Epithelial cell of proximal tubule (primary cell): ENCODE measurements around the gene FREM1. TPM values are rescaled to one million over a fixed set of nuclear protein-coding genes. Genes with fewer than 3 reads are reported as not detected.

ENCODE experiments used
- DNase-seq: peaks from one replicate; pipeline ENCODE4 v3.0.0-alpha.2; 2011; ENCODE audit warnings: low read depth
- H3K4me3 ChIP-seq: 2 replicates; pipeline ENCODE4 v1.5.1; 2011; ENCODE audit warnings: low read depth, mild to moderate bottlenecking, low read length
- total RNA-seq: library from RNA; depleted of rRNA; stranded (reverse); fragments of >200 nt; gene quantifications from 2 replicates; pipeline ENCODE4 v1.2.3, GENCODE V29; 2015
- TF ChIP-seq, protein P1 (sequence below): conservative IDR thresholded peaks from 2 replicates; pipeline ENCODE4 v1.5.1; 2012; ENCODE audit warnings: low read depth, mild to moderate bottlenecking, low read length

The FREM1 gene
- total RNA-seq, 1 donor from 2014 or later = 0.17 TPM

DNA sequence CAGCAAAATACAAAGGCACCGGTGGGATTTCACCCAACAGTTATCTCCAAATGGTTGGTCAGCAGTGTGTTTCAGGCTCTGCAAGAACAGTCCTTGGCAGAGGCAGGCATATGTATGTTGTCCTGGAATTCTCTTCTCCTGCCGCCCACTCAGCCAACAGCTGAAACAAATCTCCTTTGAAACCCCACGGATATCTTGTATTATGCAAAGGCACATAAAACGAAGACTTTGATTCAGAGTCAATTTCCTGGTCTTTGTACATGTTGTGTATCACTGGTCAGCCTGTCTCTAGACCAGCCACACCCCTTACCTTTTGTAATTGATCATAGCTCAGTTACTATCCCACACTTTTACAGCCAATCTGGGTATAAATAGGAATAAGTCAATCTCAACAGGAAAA lies 29.2 kb downstream of the FREM1 start:
- no peak for DNase-seq
- TF ChIP-seq, protein P1, sequence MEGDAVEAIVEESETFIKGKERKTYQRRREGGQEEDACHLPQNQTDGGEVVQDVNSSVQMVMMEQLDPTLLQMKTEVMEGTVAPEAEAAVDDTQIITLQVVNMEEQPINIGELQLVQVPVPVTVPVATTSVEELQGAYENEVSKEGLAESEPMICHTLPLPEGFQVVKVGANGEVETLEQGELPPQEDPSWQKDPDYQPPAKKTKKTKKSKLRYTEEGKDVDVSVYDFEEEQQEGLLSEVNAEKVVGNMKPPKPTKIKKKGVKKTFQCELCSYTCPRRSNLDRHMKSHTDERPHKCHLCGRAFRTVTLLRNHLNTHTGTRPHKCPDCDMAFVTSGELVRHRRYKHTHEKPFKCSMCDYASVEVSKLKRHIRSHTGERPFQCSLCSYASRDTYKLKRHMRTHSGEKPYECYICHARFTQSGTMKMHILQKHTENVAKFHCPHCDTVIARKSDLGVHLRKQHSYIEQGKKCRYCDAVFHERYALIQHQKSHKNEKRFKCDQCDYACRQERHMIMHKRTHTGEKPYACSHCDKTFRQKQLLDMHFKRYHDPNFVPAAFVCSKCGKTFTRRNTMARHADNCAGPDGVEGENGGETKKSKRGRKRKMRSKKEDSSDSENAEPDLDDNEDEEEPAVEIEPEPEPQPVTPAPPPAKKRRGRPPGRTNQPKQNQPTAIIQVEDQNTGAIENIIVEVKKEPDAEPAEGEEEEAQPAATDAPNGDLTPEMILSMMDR = no peak
- H3K4me3 ChIP-seq = no peak overlapping the region

- H3K4me3 ChIP-seq = no peak overlapping the region
- TF ChIP-seq, protein P1 = no peak
- no peak for DNase-seq
Measured at GRCh38 chr9:14870090-14870489, 40.1 kb downstream of the FREM1 start.

GRCh38 chr9:14869671-14870070 lies 40.6 kb downstream of the FREM1 start:
- DNase-seq = no peak
- H3K4me3 ChIP-seq = no peak overlapping the region
- TF ChIP-seq, protein P1 = no peak

DNA sequence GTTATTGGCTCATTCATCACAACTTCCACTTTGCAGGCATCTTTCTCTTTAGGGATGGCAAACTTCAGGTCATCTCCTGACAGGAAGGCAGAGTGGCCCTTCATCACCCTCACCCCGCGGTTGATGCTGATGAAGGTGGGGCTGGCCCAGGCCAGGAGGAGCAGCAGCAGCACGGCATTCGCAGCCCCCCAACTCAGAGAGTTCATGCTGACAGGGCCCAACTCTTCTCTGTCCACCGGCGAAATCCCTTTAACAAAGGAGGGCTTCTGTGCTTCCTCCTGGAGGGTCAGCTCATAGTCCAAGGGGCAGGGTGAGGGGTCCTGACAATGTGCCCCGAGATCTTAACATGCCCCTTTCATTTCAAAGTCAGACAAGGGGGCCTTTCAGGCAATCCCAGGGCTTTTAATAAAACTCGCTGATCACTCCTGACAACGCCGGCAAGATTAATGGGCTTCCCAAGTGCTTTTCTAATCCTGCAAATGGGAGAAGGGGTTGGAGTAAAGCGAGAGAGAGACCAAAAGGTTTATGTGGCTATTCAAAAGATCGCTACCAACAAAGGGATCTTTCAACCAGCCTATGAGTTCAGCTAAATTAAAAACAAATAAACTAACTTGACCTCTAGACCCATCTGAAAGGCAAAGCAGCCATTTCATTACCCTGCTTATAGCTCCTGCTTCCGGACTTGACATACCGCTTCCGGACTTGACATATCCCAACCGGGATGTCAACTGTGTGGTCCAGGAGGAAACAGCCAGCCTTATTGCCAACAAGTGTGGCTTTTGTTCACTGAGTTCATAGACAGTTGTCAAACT lies 41.2 kb downstream of the FREM1 start:
- DNase-seq = no peak
- no peak overlapping the region for H3K4me3 ChIP-seq
- TF ChIP-seq, protein P1 = no peak

DNA sequence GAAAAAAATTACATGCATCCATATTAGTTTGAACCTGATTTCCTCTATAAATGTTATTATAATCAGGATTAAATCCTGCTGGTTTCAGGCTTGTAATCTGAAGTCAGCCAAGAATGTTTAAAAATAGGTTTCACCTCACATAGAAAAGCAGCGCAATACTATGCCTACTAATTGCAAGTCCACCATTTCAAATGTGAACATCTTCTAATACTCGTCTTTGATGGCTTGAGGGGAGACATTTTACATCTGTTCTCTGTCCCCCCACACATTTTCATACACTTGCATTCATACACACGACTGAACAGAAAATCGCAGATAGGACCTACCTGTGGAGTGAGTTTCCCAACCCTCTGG lies 41.8 kb downstream of the FREM1 start:
- no peak overlapping the region for H3K4me3 ChIP-seq
- DNase-seq = no peak
- TF ChIP-seq, protein P1 = no peak

- TF ChIP-seq, protein P1 = no peak
- no peak for DNase-seq
- H3K4me3 ChIP-seq = no peak overlapping the region
Measured at GRCh38 chr9:14866200-14866749, 44.0 kb downstream of the FREM1 start.

DNA sequence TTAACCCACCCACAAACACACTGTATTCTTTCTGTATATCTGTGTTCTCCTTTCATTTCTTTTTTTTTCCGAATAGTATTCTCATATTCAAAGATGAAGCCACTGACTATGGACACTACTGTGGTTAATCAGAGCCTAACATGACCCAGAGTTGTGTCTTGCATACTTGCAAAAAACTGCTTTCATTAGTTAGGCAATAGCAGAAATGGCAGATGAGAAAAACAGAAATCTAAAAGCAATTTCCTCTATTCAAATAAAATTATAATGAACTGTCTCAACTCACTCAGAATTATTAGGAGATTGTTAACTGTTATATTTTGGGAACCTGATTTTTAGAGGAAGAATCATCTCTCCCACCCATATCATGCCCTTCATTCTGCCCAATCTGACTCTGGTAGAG lies 45.9 kb downstream of the FREM1 start:
- no peak for DNase-seq
- TF ChIP-seq, protein P1 = no peak
- H3K4me3 ChIP-seq = no peak overlapping the region
